Measurements from ENCODE around the gene FGFR3. TPM values are rescaled to one million over a fixed set of nuclear protein-coding genes. Genes with fewer than 3 reads are reported as not detected.

Gene FGFR3
- polyA plus RNA-seq, 3 donors, result 59.6 to 73.9 (median 62.8) TPM

- DNase-seq (ENCODE audit: low read depth in 3 of 3, low spot score in 2 of 3), result no peak
These were observed 24.6 kb upstream of the FGFR3 start for GRCh38 chr4:1768367-1769034.

- DNase-seq (ENCODE audit: low read depth in 3 of 3, low spot score in 2 of 3), result no peak
These were observed 23.4 kb upstream of the FGFR3 start for GRCh38 chr4:1769692-1770091.

- no peak for DNase-seq (ENCODE audit: low read depth in 3 of 3, low spot score in 2 of 3)
These were observed 22.8 kb upstream of the FGFR3 start for GRCh38 chr4:1770245-1770644.

GRCh38 chr4:1770791-1771231 is 22.3 kb upstream of the FGFR3 start:
- no peak for DNase-seq (ENCODE audit: low read depth in 3 of 3, low spot score in 2 of 3)

GRCh38 chr4:1771555-1772305 is 21.4 kb upstream of the FGFR3 start:
- DNase-seq (ENCODE audit: low read depth in 3 of 3, low spot score in 2 of 3), result no peak

GRCh38 chr4:1772853-1773538 is 20.1 kb upstream of the FGFR3 start:
- DNase-seq (ENCODE audit: low read depth in 3 of 3, low spot score in 2 of 3), result no peak

GRCh38 chr4:1773754-1774153 is 19.3 kb upstream of the FGFR3 start:
- no peak for DNase-seq (ENCODE audit: low read depth in 3 of 3, low spot score in 2 of 3)

GRCh38 chr4:1775731-1776500 is 17.2 kb upstream of the FGFR3 start:
- DNase-seq (ENCODE audit: low read depth in 3 of 3, low spot score in 2 of 3), result no peak

- no peak for DNase-seq (ENCODE audit: low read depth in 3 of 3, low spot score in 2 of 3)
These were observed 16.5 kb upstream of the FGFR3 start for GRCh38 chr4:1776521-1777161.

- no peak for DNase-seq (ENCODE audit: low read depth in 3 of 3, low spot score in 2 of 3)
These were observed 15.1 kb upstream of the FGFR3 start for GRCh38 chr4:1777822-1778641.

GRCh38 chr4:1778642-1779392 is 14.3 kb upstream of the FGFR3 start:
- no peak for DNase-seq (ENCODE audit: low read depth in 3 of 3, low spot score in 2 of 3)

- no peak for DNase-seq (ENCODE audit: low read depth in 3 of 3, low spot score in 2 of 3)
These were observed 13.3 kb upstream of the FGFR3 start for GRCh38 chr4:1779588-1780382.

GRCh38 chr4:1780435-1780834 is 12.7 kb upstream of the FGFR3 start:
- no peak for DNase-seq (ENCODE audit: low read depth in 3 of 3, low spot score in 2 of 3)

- DNase-seq (ENCODE audit: low read depth in 3 of 3, low spot score in 2 of 3), result no peak
These were observed 10.1 kb upstream of the FGFR3 start for GRCh38 chr4:1783015-1783414.

GRCh38 chr4:1783970-1784369 is 9.1 kb upstream of the FGFR3 start:
- DNase-seq (ENCODE audit: low read depth in 3 of 3, low spot score in 2 of 3), result no peak

- DNase-seq (ENCODE audit: low read depth in 3 of 3, low spot score in 2 of 3), result no peak
These were observed 8.7 kb upstream of the FGFR3 start for GRCh38 chr4:1784395-1784788.

- no peak for DNase-seq (ENCODE audit: low read depth in 3 of 3, low spot score in 2 of 3)
These were observed 8.1 kb upstream of the FGFR3 start for GRCh38 chr4:1784789-1785591.
